Endothelial cell of umbilical vein (primary cell): ENCODE results near the gene RBMS3. TPM values are rescaled to one million over a fixed set of nuclear protein-coding genes. Genes with fewer than 3 reads are reported as not detected.

Experiments used
- BruUV-seq: library from RNA; stranded (reverse); fragments of 400-500 nt; replicated peaks from 2 replicates; lab custom pipeline; 2021; lab: Mats Ljungman, UMichigan
- CTCF ChIA-PET: fragments of 300-600, 350-600 bp; sonication (Branson Sonifier 250); formaldehyde crosslinking; loops from one replicate; lab custom pipeline; 2021; ENCODE audit warnings: antibody characterized with exemption, inconsistent platforms; lab: Charles Lee
- POLR2A ChIA-PET: fragments of 300-600, 350-600 bp; sonication (Branson Sonifier 250); formaldehyde crosslinking; loops from one replicate; lab custom pipeline; 2021; ENCODE audit warnings: antibody characterized with exemption, inconsistent platforms; lab: Charles Lee
- DNase-seq: peaks from one replicate; pipeline ENCODE4 v3.0.0-alpha.2; 2011; ENCODE audit warnings: low read depth, low spot score
- FAIRE-seq: peaks from 2 replicates; lab custom pipeline; 2011; peaks lifted over from hg19 to GRCh38; lab: Jason Lieb, UNC
- H2AFZ ChIP-seq: 2 replicates; pipeline ENCODE4 v1.6.0; 2012; ENCODE audit warnings: low read depth, low read length, control low read depth, inconsistent platforms
- H3K27ac ChIP-seq: 2 replicates; pipeline ENCODE4 v1.5.1; 2011; ENCODE audit warnings: low read depth, mild to moderate bottlenecking, control low read depth, low read length, moderate library complexity; ENCODE audit not compliant: insufficient read depth
- H3K27me3 ChIP-seq, 2 experiments: 2 replicates each; pipeline versions ENCODE4 v1.6.0 to v1.6.1; 2011; ENCODE audit warnings: low read length in 2 of 2, mixed read lengths in 1 of 2; ENCODE audit not compliant: control insufficient read depth in 2 of 2, insufficient read depth in 2 of 2
- H3K36me3 ChIP-seq, 2 experiments: 2 replicates in 1 of 2; 3 replicates in 1 of 2; pipeline ENCODE4 v1.5.1; 2011; ENCODE audit warnings: low read length in 2 of 2, mild to moderate bottlenecking in 1 of 2, moderate library complexity in 1 of 2; ENCODE audit not compliant: control insufficient read depth in 2 of 2, insufficient read depth in 2 of 2; ENCODE audit errors: extremely low read depth in 1 of 2
- H3K4me1 ChIP-seq: 3 replicates; pipeline ENCODE4 v1.5.1; 2011; ENCODE audit warnings: mild to moderate bottlenecking, low read length; ENCODE audit not compliant: control insufficient read depth, insufficient read depth; ENCODE audit errors: extremely low read depth
- H3K4me2 ChIP-seq: 2 replicates; pipeline ENCODE4 v1.6.1; 2011; ENCODE audit warnings: low read length, control low read depth, mixed read lengths; ENCODE audit not compliant: insufficient read depth
- H3K4me3 ChIP-seq, 3 experiments: fragments of 200-600 bp in 1 of 3; sonication (generic), shearing (Covaris generic) in 1 of 3; replicated peaks in 1 of 3; 2 replicates each; pipeline ENCODE4 v1.5.1; 2011 to 2016; ENCODE audit warnings: control low read depth in 3 of 3, low read length in 3 of 3, mild to moderate bottlenecking in 2 of 3, inconsistent platforms in 1 of 3, low read depth in 1 of 3, moderate library complexity in 1 of 3; ENCODE audit not compliant: insufficient read depth in 1 of 3
- H3K79me2 ChIP-seq: 2 replicates; pipeline ENCODE4 v1.6.0; 2012; ENCODE audit warnings: low read length, inconsistent platforms; ENCODE audit not compliant: control insufficient read depth, insufficient read depth
- H3K9ac ChIP-seq: replicated peaks from 2 replicates; pipeline ENCODE3; 2011; ENCODE audit warnings: low read length, control low read depth; ENCODE audit not compliant: insufficient read depth; ENCODE audit errors: extremely low read depth
- H3K9me1 ChIP-seq: replicated peaks from 3 replicates; pipeline ENCODE4 v1.6.0; 2011; ENCODE audit warnings: mild to moderate bottlenecking, low read length; ENCODE audit not compliant: control insufficient read depth, insufficient read depth; ENCODE audit errors: extremely low read depth
- H3K9me3 ChIP-seq: replicated peaks from 2 replicates; pipeline ENCODE4 v1.5.1; 2012; ENCODE audit warnings: low read length, inconsistent platforms; ENCODE audit not compliant: control insufficient read depth, insufficient read depth
- H4K20me1 ChIP-seq: replicated peaks from 2 replicates; pipeline ENCODE3; 2011; ENCODE audit warnings: mild to moderate bottlenecking, low read length; ENCODE audit not compliant: control insufficient read depth, insufficient read depth; ENCODE audit errors: extremely low read depth
- EZH2 ChIP-seq: IDR thresholded peaks from 2 replicates; pipeline ENCODE4 v1.6.1; 2012; ENCODE audit warnings: borderline replicate concordance, low read depth, mild to moderate bottlenecking, moderate library complexity, low read length, inconsistent platforms; ENCODE audit not compliant: severe bottlenecking
- FOS ChIP-seq: IDR thresholded peaks from 2 replicates; pipeline ENCODE4 v1.6.1; 2011; ENCODE audit warnings: mild to moderate bottlenecking, low read length, moderate library complexity, borderline replicate concordance; ENCODE audit not compliant: insufficient read depth
- GATA2 ChIP-seq: IDR thresholded peaks from 2 replicates; pipeline ENCODE4 v1.7.0; 2011; ENCODE audit warnings: low read depth, mild to moderate bottlenecking, moderate library complexity, mixed read lengths, low read length; ENCODE audit not compliant: insufficient read length, insufficient read depth
- JUN ChIP-seq: IDR thresholded peaks from 2 replicates; pipeline ENCODE4 v1.6.1; 2011; ENCODE audit warnings: borderline replicate concordance, low read depth; ENCODE audit not compliant: insufficient read length, insufficient read depth
- MYC ChIP-seq: IDR thresholded peaks from one replicate; pipeline ENCODE4 v1.6.1; 2011; ENCODE audit warnings: mild to moderate bottlenecking, low read depth, low read length
- POLR2A ChIP-seq: IDR thresholded peaks from 2 replicates; pipeline ENCODE4 v1.6.1; 2012; ENCODE audit warnings: low read depth, mild to moderate bottlenecking, control low read depth, low read length
- POLR2AphosphoS5 ChIP-seq: IDR thresholded peaks from 2 replicates; pipeline ENCODE4 v1.6.1; 2012; ENCODE audit warnings: low read depth, mild to moderate bottlenecking, control low read depth, low read length, moderate library complexity; ENCODE audit not compliant: insufficient read depth
- dilution Hi-C: fragments of 300-500 bp; cut with MboI; formaldehyde crosslinking; loops from one replicate; pipeline ENCODE4 v1.15.0; 2019; ENCODE audit warnings: low sequenced_read_pairs; ENCODE audit not compliant: extremely low pct_ligation_motif_present
- intact Hi-C: fragments of 100-400 bp; cut with micrococcal nuclease; formaldehyde crosslinking; loops from one replicate; pipeline ENCODE4 v1.10.0; 2022
- polyA plus RNA-seq, 4 experiments: library from polyadenylated mRNA; depleted of rRNA in 3 of 4; stranded (reverse) in 3 of 4; unstranded in 1 of 4; fragments of >200 nt; gene quantifications; 2 replicates each; pipeline versions ENCODE4 v1.2.1 to v1.2.3, GENCODE V29; 2011 to 2012; ENCODE audit warnings: missing spikeins in 1 of 4
- total RNA-seq: library from RNA; stranded (reverse); gene quantifications from 2 replicates; pipeline ENCODE4 v1.2.3, GENCODE V29; 2021
- TF ChIP-seq, protein P1 (sequence below): IDR thresholded peaks from 2 replicates; pipeline ENCODE4 v1.6.1; 2011; ENCODE audit not compliant: insufficient read depth, insufficient read length
- TF ChIP-seq, protein P2 (sequence below), 2 donors: IDR thresholded peaks; 1 replicate in 1 of 2; 2 replicates in 1 of 2; pipeline ENCODE4 v1.5.1; 2011; ENCODE audit warnings: low read length in 2 of 2, mild to moderate bottlenecking in 2 of 2, moderate library complexity in 2 of 2, control low read depth in 1 of 2, inconsistent platforms in 1 of 2, low read depth in 1 of 2; ENCODE audit not compliant: insufficient read depth in 1 of 2; ENCODE audit errors: extremely low read depth in 1 of 2

The RBMS3 gene
- total and polyA plus RNA-seq, 2 donors (not counting 3 experiments of a cell fraction or from before 2014, with no cell fraction given): 13.6 to 42.3 TPM

DNA sequence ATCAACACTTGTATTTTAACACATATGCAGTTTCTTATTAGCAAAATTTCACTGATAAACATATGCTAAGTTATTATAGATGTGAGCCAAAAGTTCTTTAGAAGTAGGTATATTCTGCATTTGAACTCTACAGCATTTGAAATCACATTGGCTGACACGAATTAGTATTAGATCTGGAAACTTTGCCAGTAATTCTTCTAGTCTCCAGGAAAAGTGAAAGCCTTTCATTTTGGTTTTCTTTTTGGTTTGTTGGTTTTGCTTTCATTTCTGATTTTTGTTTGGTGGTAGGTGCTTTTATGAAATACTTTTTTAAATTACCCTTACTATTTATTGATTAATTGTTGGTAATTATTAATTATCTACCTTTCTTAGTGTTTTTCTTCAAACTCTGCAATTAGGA, 72.9 kb downstream of the RBMS3 start:
- no peaks in the 10 kb centered on the region for H3K9me1 ChIP-seq
- H3K4me3 ChIP-seq: no peak overlapping the region
- no peak overlapping the region for H3K4me2 ChIP-seq
- dilution Hi-C loops: no loop called here
- ChIA-PET POLR2A (no interaction called here), CTCF (interaction anchor here (1.6 kb wide), 1 partner anchor 11 kb away, joined by 4 read pairs; no protein-coding TSS in a partner anchor)
- DNase-seq (no peak), FAIRE-seq (no peak)
- no peaks in the 10 kb centered on the region for H3K4me1 ChIP-seq
- no TSS peak for BruUV-seq
- no peaks in the 10 kb centered on the region for H3K9me3 ChIP-seq
- no peak overlapping the region for H3K27ac ChIP-seq
- peaks cover 28% of the 10 kb centered on the region for H3K79me2 ChIP-seq
- no peaks in the 10 kb centered on the region for H3K36me3 ChIP-seq
- no peaks in the 10 kb centered on the region for H4K20me1 ChIP-seq
- H2AFZ ChIP-seq: no peak overlapping the region
- TF ChIP-seq MYC: no peak
- TF ChIP-seq POLR2A: no peak
- TF ChIP-seq POLR2AphosphoS5: no peak
- no peak for TF ChIP-seq GATA2
- no peak for TF ChIP-seq EZH2
- TF ChIP-seq, protein P1, sequence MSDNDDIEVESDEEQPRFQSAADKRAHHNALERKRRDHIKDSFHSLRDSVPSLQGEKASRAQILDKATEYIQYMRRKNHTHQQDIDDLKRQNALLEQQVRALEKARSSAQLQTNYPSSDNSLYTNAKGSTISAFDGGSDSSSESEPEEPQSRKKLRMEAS: no peak
- no peak for TF ChIP-seq JUN
- no peak for TF ChIP-seq FOS
- TF ChIP-seq, protein P2, sequence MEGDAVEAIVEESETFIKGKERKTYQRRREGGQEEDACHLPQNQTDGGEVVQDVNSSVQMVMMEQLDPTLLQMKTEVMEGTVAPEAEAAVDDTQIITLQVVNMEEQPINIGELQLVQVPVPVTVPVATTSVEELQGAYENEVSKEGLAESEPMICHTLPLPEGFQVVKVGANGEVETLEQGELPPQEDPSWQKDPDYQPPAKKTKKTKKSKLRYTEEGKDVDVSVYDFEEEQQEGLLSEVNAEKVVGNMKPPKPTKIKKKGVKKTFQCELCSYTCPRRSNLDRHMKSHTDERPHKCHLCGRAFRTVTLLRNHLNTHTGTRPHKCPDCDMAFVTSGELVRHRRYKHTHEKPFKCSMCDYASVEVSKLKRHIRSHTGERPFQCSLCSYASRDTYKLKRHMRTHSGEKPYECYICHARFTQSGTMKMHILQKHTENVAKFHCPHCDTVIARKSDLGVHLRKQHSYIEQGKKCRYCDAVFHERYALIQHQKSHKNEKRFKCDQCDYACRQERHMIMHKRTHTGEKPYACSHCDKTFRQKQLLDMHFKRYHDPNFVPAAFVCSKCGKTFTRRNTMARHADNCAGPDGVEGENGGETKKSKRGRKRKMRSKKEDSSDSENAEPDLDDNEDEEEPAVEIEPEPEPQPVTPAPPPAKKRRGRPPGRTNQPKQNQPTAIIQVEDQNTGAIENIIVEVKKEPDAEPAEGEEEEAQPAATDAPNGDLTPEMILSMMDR (IDR thresholded peaks at IDR 0.05; ENCODE audit: extremely low read depth in 1 of 2, insufficient read depth in 1 of 2, low read depth in 1 of 2, low read length in 2 of 2): no peak
- H3K27me3 ChIP-seq: no peaks in the 10 kb centered on the region
- intact Hi-C loops: no loop called here
- no peak overlapping the region for H3K9ac ChIP-seq
